ENCODE results near the gene SCUBE1.

- TF ChIP-seq REST (IDR thresholded peaks at IDR 0.05; ENCODE audit: low read depth): no peak
- TF ChIP-seq RAD21 (IDR thresholded peaks at IDR 0.05; ENCODE audit: low read depth): no peak
- TF ChIP-seq YY1 (IDR thresholded peaks at IDR 0.05; ENCODE audit: low read depth): no peak
- no peak for TF ChIP-seq EP300 (IDR thresholded peaks at IDR 0.05; ENCODE audit: borderline replicate concordance)
- no peak for TF ChIP-seq MAX (IDR thresholded peaks at IDR 0.05)
- TF ChIP-seq TCF12 (IDR thresholded peaks at IDR 0.05; ENCODE audit: low read depth): no peak
Measured at GRCh38 chr22:43176090-43176489, 167.1 kb downstream of the SCUBE1 start.
